Activated gamma-delta T cell (primary cell): ENCODE data around the gene KIAA0232.
"Not testable (repeated sequence)": the region's sequence is repeated elsewhere in the genome, so short reads cannot be mapped to it uniquely, and the experiment has no call there.

ENCODE experiments used
- DNase-seq: peaks from one replicate; lab custom pipeline; 2025; lab: John Stamatoyannopoulos, UW

The KIAA0232 gene

DNA sequence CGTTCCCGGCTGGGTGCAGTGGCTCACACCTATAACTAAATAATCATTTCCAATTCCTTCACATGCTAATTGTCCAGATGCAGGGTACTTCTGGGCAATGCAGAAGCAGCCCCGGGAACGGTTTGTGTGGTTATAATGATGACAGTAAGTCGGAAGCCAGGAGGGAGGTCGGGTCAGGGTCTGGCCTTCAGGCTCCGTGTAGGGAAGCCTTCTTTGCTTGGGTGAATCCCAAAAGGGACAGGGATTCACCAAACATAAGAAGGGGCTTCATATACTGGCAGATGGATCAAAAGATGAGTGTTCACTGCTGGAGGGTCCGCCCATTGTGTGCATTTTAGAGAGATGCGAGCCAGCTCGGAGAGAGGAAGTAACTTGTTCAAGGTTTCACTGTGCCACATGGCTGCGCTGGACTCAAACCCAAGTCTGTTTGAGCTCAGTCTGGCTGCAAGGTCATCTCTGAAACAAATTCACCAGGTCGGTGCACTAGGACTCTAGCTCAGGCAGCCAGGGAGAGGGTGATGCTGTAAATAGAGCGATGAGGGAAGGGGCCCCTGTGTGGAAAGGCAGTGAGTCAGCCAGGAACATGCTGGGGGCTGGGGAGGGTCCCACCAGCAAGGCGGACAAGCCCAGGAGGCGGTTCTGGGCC is 4.8 kb upstream of the KIAA0232 start:
- no peak for DNase-seq

DNA sequence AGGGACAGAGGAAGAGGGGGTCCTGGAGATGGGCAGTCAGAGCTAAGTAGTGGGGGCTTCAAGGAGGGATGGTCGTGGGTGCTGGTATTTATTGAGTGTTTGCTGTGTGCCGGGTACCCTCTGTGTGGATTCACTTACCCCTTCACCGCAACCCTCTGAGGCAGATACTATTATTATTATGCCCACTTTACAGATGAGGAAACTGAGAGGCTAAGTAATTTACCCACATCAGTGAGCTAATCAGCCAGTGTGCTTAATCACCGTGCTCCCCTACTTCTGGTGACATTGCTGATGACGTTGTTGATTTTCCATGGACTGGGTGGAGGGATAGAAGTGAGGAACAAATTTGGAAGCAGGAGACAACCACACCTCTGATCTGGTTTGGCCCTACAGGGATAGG is 4.1 kb upstream of the KIAA0232 start:
- no peak for DNase-seq

DNA sequence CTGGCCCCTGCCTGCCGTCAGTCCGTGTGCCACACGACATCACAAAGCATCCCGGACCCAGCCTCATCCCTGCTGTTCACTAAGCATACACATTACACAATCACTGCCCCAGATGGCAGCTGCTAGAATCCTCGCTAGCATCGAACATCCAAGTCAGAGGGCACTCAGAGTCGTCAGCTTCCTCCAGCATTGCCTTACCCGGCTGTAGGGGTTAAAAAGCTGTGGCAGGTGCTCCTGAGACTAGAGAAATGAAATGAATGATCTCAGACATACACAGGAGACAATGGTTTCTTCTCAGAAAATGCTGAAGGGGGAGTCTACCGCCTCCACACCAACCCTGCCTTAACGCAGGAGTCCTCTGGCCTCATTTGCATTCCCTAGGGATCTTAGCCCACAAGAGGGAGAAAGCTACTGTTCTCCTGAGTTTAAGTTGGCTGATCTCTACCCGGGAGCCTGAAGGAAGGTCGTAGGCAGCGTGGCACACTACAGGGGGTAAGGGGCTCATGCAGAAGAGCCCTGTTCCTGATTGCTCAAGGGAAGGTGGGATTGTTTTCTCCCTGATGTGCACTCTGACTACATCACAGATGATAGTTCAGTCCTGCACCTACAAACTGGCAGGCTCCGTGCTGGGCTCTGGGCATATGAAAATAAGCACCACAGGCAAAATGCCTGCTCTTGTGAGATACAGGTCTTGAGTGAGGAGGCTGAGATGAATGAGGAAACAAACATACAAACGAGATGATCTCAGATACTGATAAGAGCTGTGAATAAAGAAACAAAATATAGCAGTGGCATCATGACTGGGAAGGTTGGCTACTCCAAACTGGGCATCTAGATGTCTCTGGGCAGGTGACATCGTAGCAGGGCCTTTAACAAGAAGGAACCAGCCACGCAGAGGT is 2.6 kb upstream of the KIAA0232 start:
- no peak for DNase-seq

DNA sequence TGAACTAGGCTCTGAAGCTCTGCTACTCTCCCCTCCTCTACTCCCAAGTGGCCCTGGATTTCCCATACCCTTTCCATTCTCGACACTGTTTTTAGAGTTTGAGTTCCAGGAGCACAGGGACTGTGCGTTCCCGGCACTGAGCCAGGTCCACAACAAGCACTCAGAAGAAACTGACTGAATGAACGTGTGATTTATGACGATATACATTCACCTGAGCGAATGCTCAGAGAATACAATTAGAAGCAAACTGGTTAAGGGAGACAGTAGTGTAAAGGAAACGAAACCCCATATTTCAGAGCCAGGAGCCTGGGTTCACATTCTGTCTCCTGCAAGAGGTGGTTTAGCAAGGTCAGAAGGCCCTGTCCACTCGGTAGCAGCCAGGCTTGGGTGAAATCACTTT is 1.4 kb upstream of the KIAA0232 start:
- no peak for DNase-seq

DNA sequence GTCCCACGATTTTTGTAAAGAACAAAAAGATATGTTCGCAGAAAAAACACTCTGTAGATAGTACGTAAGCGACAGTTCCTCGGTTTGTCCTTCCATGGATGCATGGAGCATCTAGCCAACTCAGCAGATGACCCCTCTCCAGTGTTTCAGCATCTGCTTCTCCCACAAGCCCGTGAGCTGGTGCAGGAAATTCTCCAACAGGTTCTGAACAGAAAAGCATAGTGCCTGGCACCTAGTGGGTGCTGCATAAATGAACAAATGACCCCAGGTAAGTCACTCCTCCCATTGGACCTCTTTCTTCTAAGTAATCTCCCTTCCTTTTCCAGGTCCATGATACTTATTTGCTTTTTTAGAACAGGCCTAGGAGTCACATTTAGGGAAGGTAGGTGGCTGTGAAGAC is 966 bp upstream of the KIAA0232 start:
- no peak for DNase-seq

DNA sequence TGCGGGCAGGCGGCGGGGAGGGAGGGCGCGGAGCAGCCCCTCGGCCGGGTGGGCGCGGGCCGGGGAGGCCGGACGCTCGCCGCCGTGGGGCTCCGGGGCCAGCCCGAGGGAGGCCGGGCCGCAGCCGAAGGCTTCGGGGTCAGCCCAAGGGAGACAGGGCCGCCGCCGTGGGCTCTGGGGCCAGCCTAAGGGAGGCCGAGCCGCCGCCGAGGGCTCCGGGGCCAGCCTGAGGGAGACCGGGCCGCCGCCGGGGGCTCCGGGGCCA is 251 bp downstream of the KIAA0232 start:
- no peak for DNase-seq

DNA sequence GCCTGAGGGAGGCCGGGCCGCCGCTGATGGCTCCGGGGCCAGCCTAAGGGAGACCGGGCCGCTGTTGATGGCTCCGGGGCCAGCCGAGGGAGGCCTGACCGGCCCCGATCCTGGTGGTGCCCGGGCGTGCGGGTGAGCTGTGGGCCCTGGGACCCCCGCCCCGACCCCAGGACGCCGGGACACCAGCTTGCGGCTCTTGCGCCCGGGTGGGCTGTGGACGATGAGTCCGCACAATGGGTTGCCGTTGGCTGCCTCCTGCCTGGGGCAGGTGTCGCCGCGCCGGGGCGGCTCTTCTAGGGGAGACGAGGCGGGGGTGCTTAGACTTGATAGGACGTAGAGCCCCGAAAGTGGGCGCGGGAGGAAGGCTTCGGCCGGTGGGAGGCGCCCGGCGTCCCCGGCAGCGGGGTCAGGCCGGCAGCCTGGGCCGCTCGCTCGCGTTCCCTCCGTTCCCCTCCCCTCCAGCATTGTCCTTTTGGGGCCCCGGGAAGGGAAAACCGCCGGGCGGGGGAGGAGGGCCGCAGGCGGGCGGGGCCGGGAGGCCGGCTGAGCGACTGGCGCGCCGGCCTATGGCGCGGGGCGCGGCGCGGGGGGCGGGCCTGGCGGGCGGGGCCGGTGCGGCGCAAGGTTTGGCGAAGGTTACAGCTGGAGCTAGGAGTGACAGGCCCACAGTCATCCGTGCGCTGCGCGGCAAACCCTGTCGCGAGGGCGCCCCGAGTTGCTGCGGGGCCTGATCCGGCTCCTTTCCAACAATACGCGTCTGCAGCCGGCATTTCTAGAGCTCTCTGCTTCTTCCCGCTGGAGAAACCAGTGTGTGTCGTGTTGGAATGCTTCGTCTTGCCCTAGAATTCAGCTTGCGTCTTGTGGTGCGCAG is 819 bp downstream of the KIAA0232 start:
- DNase-seq: peak; percentile 82

DNA sequence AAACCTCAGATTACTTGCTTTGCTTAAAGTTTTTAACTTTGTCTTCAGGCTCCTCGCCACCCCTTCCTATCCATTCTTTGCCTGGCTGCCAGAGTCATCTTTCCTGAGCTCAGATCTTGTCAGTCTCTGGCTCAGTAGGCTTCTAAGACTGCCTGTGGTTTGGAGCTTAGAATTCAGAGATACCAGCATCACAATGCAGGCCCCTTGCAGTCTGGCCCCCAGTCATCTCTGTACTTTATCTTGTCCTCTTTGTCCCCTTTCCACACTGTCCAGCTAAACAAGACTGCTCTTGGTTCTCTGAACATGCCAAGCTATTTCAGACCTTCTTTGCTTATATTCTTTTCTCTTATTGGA is 3.0 kb downstream of the KIAA0232 start:
- no peak for DNase-seq

DNA sequence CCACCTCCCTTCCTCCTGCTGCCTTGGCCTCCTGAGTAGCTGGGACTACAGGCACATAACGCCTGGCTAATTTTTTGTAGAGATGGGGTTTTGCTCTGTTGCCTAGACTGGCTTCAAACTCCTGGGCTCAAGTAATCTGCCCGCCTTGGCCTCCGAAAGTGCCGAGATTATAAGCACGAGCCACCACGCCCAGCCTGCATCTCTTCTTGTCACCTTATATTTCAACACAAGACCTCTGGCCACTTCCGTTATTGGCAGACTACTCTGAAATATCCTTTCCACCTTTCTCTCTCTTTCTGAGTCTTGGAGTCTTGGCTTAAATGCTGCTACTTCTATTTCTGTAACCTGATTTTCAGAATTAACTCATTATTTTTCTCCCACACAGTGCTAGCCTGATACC is 5.6 kb downstream of the KIAA0232 start:
- DNase-seq: no peak

DNA sequence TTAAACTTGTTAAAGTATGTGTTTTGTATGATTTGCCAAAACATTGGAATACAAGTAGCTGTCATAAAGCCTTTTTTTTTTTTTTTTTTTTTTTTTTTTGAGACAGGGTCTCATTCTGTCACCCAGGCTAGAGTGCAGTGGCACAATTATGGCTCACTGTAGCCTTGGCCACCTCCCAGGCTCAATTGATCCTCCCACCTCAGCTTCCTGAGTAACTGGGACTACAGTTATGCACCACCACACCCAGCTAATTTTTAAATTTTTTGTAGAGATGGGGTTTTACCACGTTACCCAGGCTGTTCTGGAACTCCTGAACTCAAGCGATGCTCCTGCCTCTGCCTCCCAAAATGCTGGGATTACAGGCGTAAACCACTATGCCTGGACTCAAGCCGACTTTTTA is 8.7 kb downstream of the KIAA0232 start:
- not testable (repeated sequence) for DNase-seq

DNA sequence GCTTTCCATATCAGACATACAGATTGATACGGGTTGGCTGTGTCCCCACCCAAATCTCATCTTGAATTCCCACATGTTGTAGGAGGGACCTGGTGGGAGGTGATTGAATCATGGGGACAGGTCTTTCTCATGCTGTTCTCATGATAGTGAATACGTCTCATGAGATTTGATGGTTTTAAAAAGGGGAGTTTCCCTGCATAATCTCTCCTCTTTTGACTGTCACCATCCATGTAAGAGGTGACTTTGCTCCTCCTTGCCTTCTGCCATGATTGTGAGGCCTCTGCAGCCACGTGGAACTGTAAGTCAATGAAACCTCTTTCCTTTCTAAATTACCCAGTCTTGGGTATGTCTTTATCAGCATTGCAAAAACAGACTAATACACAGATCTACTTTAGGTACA is 9.3 kb downstream of the KIAA0232 start:
- not testable (repeated sequence) for DNase-seq

DNA sequence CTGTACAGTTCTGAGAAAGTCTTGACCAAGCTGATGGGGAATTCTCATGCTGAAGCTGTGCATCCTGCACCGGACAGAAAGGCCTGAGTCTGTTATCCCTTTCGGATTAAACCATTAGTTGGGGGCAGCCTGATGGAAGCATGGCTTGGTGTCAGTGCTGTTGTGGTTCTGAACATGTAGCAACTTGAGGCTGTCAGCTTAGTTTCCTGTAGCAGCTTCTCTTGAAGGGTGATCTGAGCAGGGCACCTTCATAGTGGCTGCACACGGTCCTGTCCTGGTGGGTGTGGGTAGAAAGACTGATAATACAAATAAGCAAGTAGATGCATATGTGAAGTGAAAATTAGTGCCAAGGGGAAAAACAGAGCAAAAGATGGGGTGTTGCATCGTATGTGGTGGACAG is 11.7 kb downstream of the KIAA0232 start:
- DNase-seq: no peak

DNA sequence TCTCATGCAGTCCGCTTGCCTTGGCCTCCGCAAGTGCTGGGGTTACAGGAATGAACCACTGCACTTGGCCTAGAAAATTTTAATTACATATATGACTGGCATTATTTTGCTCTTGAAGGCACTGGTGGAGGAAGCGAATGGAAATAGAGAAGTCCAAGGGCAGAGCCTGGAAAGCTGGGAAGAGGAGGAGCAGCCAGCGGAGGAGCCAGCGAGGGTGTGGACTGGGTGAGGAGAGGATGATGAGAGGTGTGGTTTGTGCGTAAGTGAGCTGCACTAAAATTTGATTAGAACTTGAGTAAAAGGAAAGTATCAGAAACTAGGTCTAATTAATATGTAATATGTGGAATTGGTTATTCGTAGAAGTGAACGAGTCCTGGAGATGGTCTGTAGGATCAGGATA is 13.3 kb downstream of the KIAA0232 start:
- DNase-seq: no peak

DNA sequence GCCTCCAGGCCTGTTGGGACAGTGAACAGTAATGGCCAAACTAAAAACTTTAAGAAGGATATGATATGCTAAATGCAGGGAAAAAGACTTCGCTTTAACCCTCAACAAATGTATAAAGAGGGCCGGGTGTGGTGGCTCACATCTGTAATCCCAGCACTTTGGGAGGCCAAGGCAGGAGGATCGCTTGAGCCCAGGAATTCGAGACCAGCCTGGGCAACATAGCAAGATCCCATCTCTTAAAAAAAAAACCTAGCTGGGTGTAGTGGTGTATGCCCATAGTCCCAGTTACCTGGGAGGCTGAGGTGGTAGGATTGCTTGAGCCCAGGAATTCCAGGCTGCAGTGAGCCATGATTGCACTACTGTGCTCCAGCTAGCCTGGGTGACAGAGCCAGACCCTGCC is 14.8 kb downstream of the KIAA0232 start:
- not testable (repeated sequence) for DNase-seq

DNA sequence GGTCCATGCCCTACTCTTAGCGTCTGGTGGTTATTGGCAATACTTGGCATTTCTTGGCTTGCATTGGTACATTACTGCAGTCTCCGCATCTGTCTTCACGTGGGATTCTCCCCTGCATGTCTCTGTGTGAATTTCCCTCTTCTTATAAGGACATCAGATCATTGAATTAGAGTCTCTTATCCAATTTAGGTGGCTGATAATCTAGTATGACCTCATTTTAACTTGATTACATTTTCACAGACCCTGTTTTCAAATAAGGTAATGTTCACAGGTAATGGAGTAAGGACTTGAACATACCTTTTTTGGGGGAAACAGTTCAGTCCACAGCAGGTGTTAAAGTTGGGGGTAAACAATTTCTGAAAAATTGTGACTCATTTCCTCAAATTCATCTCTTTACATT is 16.6 kb downstream of the KIAA0232 start:
- no peak for DNase-seq

DNA sequence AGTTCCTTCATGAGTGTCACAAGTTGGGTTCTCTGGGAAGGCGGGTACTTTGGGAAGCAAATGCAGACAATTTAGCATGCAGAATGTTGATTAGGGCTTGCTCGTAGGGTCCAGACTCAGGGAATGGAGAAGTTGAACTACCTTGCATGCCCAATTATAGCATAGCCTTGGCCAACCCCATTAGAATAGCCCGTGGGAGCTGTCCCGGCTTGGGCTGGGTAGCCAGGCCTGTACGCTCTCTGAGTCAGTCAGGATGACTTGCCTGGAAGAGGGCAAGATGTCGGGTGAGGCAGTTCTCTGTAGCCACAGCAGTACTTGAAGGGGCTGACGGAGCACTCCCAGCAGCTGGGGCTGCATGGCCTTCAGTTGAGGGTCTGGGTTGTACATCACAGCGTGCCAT is 19.5 kb downstream of the KIAA0232 start:
- no peak for DNase-seq

DNA sequence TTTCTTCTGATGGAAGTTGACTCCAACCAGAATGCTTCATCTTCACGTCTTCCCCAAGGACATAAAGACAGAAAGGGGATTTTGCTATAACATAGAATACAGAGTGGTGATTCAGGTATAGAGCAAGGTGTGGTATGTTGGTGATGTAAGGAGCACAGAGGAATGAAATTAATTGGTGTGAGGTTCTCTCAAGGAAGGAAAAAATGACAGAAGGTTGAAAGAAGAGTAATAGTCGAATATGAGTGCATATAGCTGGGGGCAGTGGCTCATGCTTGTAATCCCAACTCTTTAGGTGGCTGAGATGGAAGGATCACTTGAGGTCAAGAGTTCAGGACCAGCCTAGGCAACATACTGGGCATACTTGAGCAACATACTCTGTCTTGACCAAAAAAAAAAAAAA is 20.1 kb downstream of the KIAA0232 start:
- no peak for DNase-seq

DNA sequence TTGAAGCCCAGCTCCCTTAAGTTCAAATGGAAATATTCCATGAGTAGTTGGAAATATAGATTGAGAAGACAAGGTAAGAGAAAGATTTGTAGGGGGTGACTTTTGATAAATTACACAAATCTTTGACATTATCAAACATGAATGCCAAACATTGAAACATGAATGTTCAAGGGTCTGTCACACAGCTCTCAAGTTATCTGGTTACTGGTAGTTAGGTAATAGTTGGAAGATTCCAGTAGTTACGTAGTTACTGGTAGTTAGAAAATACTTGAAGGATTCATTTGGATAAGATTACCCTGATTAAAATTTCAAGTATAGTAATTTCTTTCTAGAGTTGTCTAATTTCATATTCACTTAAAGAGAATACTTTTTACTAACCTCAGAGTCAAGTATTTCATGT is 20.7 kb downstream of the KIAA0232 start:
- no peak for DNase-seq

DNA sequence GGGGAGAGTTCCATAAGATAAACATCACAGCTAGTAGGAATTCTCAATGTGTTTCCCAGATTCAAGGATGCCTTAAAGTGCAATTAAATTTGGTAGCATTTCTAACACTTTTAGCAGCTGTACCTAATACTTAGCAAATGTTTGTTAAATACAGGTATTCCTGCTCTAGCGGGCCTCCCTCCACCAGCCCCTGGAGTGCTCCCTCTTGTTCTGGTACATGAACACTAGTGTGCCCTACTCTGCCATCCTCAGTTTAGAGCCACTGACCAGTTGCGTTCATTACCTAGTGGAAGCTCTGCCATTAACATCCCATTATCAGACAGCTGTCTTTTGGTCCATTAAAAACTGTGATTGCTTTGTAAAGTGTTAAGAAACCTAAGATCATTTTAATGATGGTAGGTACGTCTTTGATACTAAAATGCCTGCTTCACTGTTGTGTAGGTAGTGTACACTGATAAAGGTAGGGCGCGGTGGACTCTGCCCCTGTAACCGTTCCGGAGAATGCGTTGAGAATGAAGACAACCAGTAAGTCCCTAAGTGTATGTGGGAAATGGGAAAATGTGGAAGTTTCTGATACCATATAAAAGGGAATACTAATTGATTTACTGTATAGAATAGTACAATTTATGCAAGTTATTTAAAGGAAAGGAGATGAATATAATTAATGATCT is 21.7 kb downstream of the KIAA0232 start:
- DNase-seq: no peak

DNA sequence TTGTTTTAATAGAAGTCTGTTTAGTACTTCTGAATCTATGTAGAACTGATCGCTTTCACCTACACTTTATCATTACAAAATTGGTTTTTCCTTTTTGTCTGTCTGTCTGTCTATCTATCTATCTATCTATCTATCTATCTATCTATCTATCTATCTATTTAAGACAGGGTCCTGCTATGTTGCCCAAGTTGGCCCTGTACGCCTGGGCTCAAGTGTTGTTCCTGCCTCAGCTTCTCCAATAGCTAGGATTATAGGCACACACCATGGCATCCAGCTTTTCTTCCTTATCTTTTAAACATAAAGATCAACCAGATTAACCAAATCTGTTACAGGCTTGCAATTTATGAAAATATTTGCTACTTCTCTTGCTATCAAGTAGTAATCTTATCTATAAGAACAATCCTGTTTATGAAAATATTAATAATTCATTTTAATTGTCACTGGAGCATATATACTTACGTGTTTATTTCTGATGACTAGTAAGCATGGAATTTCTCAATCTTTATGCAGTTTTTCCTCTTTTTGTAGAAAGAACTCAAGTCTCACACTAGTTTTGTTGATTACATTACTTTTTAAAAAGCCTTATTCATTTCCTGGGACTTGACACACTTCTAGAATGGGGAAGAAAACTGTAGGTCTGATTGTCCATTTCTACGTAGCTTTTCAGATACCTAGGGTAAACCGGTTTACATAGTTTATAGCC is 24.5 kb downstream of the KIAA0232 start:
- no peak for DNase-seq

DNA sequence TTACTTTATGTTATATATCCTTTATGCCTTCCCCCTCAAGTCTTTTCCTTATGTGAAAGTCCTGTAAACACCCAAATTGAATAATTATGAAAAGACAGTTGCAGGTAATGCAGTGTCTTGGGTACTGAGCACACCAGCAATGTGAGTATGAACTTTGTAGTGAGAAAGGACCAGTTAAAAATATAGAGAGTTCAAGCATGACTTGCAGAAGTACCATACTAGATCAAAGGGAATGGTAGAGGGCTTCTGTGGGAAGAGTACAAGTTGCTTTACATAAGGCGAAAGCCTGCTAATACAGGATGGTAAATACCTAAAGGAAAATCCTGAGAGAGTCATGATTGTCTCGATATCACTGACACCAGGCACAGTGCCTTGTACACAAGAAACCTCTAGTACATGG is 25.7 kb downstream of the KIAA0232 start:
- DNase-seq: no peak

DNA sequence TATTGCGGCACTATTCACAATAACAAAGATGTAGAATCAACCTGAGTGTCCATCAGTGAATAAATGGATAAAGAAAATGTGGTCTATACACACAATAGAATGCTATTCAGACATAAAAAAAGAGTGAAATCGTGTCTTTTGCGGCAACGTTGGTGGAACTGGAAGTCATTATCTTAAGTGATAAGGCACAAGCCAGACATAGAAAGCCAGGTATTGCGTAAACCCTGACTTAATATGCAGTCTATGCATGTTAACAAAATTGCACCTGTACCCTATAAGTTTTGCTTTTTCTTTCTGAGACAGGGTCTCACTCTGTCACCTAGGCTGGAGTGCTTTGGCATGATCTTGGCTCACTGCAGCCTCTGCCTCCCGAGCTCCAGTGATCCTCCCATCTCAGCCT is 28.6 kb downstream of the KIAA0232 start:
- no peak for DNase-seq
